HG03139 (cell line): Measurements from ENCODE around the gene TMCO5A.

ENCODE experiments used
- ATAC-seq: cut with Tn5 transposase; IDR thresholded peaks from one replicate; pipeline ENCODE4 v1.9.1; 2021; ENCODE audit not compliant: unreplicated experiment

The TMCO5A gene

GRCh38 chr15:37967788-37968187 is 33.3 kb downstream of the TMCO5A start:
- ATAC-seq: no peak

GRCh38 chr15:37973856-37974255 is 39.4 kb downstream of the TMCO5A start:
- no peak for ATAC-seq

- ATAC-seq: no peak
Measured at GRCh38 chr15:37978231-37978630, 43.8 kb downstream of the TMCO5A start.

GRCh38 chr15:37979671-37980409 is 45.4 kb downstream of the TMCO5A start:
- no peak for ATAC-seq

- no peak for ATAC-seq
Measured at GRCh38 chr15:37981201-37981600, 46.8 kb downstream of the TMCO5A start.

- no peak for ATAC-seq
Measured at GRCh38 chr15:37981775-37982174, 47.3 kb downstream of the TMCO5A start.

- ATAC-seq: no peak
Measured at GRCh38 chr15:37984368-37984767, 49.9 kb downstream of the TMCO5A start.

GRCh38 chr15:37995461-37996347 is 61.3 kb downstream of the TMCO5A start:
- ATAC-seq: no peak
